Breast epithelium (tissue), 4 donors: ENCODE data around the gene C2CD3. TPM values are rescaled to one million over a fixed set of nuclear protein-coding genes. Genes with fewer than 3 reads are reported as not detected.
A peak's percentile ranks its signal among the peaks of the same experiment; 100 is the strongest.

Experiments used
- DNase-seq, 2 donors: peaks; one replicate each; pipeline ENCODE4 v3.0.0-alpha.2; 2019; ENCODE audit warnings: low spot score in 2 of 2
- H3K27ac ChIP-seq, 2 donors: fragments of 200-600 bp; sonication (generic) in 1 of 2; one replicate each; pipeline ENCODE4 v1.5.1; 2016 to 2019; ENCODE audit warnings: mild to moderate bottlenecking in 1 of 2
- H3K27me3 ChIP-seq, 2 donors: fragments of 200-600 bp; sonication (generic) in 1 of 2; one replicate each; pipeline versions ENCODE4 v1.5.1 to v1.6.0; 2017 to 2019; ENCODE audit warnings: control low read depth in 1 of 2, mild to moderate bottlenecking in 1 of 2
- H3K36me3 ChIP-seq: fragments of 200-600 bp; one replicate; pipeline ENCODE4 v1.5.1; 2019
- H3K4me1 ChIP-seq, 2 donors: fragments of 200-600 bp; sonication (generic); one replicate each; pipeline ENCODE4 v1.5.1; 2016 to 2019; ENCODE audit warnings: control low read depth in 1 of 2
- H3K4me3 ChIP-seq, 3 donors: fragments of 200-600 bp; sonication (generic); 1 replicate in 2 of 3; 2 replicates in 1 of 3; pipeline ENCODE4 v1.5.1; 2016 to 2019; ENCODE audit warnings: mild to moderate bottlenecking in 3 of 3, moderate library complexity in 2 of 3
- H3K9me3 ChIP-seq, 2 donors: fragments of 200-600 bp; sonication (generic) in 1 of 2; one replicate each; pipeline ENCODE4 v1.5.1; 2016 to 2019; ENCODE audit warnings: control low read depth in 1 of 2
- CTCF ChIP-seq, 3 donors: fragments of 450-650 bp; IDR thresholded peaks; one replicate each; pipeline ENCODE4 v1.5.1; 2016 to 2017; ENCODE audit warnings: antibody characterized with exemption in 3 of 3, mild to moderate bottlenecking in 3 of 3, moderate library complexity in 3 of 3
- POLR2A ChIP-seq: fragments of 450-650 bp; IDR thresholded peaks from one replicate; pipeline ENCODE4 v1.6.1; 2016; ENCODE audit warnings: antibody characterized with exemption, mild to moderate bottlenecking, moderate library complexity
- POLR2AphosphoS5 ChIP-seq, 3 donors: sonication (generic); formaldehyde crosslinking; IDR thresholded peaks; one replicate each; pipeline ENCODE4 v1.6.1; 2017; ENCODE audit warnings: antibody characterized with exemption in 3 of 3
- intact Hi-C: fragments of 100-400 bp; cut with DNase I; formaldehyde crosslinking; loops from one replicate; pipeline ENCODE4 v1.15.1; 2023; ENCODE audit warnings: low total_unique reads
- total RNA-seq, 3 donors: library from RNA; depleted of rRNA; stranded (reverse); fragments of >200 nt; gene quantifications; one replicate each; pipeline ENCODE4 v1.1.0, GENCODE V29; 2016

C2CD3 gene
- total RNA-seq, 3 donors from 2014 or later, result 17.4 to 44.5 (median 37.4) TPM

DNA sequence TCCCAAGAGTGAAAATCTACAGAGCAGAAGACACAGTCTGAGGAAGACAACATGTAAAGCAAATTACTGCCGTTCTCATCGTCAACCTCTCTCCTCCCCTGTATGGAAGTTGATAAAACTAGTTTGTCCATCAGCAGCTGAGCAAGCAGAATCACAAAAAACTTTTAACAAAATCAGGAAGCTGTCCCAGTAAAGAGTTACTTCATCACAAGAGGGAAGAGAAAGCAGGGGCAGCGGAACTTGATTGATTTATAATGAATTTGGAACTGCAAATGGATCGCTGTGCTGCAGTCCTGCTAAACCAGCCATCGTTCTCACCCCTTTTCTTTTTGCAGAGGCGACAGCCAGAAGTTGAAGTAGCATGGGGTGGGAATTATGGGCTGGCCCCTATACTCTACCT is 148.3 kb downstream of the C2CD3 start:
- no peaks in the 10 kb centered on the region for H3K36me3 ChIP-seq
- peaks cover 5 to 18% of the 10 kb centered on the region in 2 donors for H3K4me1 ChIP-seq
- H3K27me3 ChIP-seq, result no peaks in the 10 kb centered on the region
- H3K9me3 ChIP-seq, result no peaks in the 10 kb centered on the region
- TF ChIP-seq POLR2A, result no peak
- no peak for TF ChIP-seq CTCF (IDR thresholded peaks at IDR 0.05)
- no peak for TF ChIP-seq POLR2AphosphoS5 (IDR thresholded peaks at IDR 0.05)
- no peak overlapping the region for H3K27ac ChIP-seq
- no peak for DNase-seq
- no peak overlapping the region for H3K4me3 ChIP-seq
- intact Hi-C loops, result no loop called here

- no peak for DNase-seq
- H3K27me3 ChIP-seq, result no peaks in the 10 kb centered on the region
- H3K27ac ChIP-seq, result no peak overlapping the region
- intact Hi-C loops, result no loop called here
- no peak for TF ChIP-seq POLR2A
- no peak for TF ChIP-seq CTCF (IDR thresholded peaks at IDR 0.05)
- TF ChIP-seq POLR2AphosphoS5 (IDR thresholded peaks at IDR 0.05), result no peak
- H3K4me3 ChIP-seq, result no peak overlapping the region
- no peaks in the 10 kb centered on the region for H3K36me3 ChIP-seq
- peaks cover 5 to 18% of the 10 kb centered on the region in 2 donors for H3K4me1 ChIP-seq
- no peaks in the 10 kb centered on the region for H3K9me3 ChIP-seq
Measured at GRCh38 chr11:74021998-74022397, 148.8 kb downstream of the C2CD3 start.

GRCh38 chr11:74020539-74020938 is 150.3 kb downstream of the C2CD3 start:
- Histone ChIP-seq H3K4me1 (peaks cover 5 to 18% of the 10 kb centered on the region in 2 donors), H3K36me3 (no peaks in the 10 kb centered on the region), H3K27me3 (no peaks in the 10 kb centered on the region), H3K9me3 (no peaks in the 10 kb centered on the region), H3K27ac (peak overlapping the region; percentile 88 to 89), H3K4me3 (no peak overlapping the region)
- DNase-seq, result no peak
- TF ChIP-seq CTCF (IDR thresholded peaks at IDR 0.05) (no peak), POLR2A (no peak), POLR2AphosphoS5 (IDR thresholded peaks at IDR 0.05) (no peak)
- intact Hi-C loops, result no loop called here

GRCh38 chr11:74019860-74020259 is 150.9 kb downstream of the C2CD3 start:
- peak overlapping the region; percentile 88 to 89 for H3K27ac ChIP-seq
- no peaks in the 10 kb centered on the region for H3K9me3 ChIP-seq
- no peak for TF ChIP-seq CTCF (IDR thresholded peaks at IDR 0.05)
- no peak for TF ChIP-seq POLR2A
- no peak for TF ChIP-seq POLR2AphosphoS5 (IDR thresholded peaks at IDR 0.05)
- intact Hi-C loops, result no loop called here
- H3K4me1 ChIP-seq, result peaks cover 5 to 18% of the 10 kb centered on the region in 2 donors
- H3K27me3 ChIP-seq, result no peaks in the 10 kb centered on the region
- H3K4me3 ChIP-seq, result no peak overlapping the region
- H3K36me3 ChIP-seq, result no peaks in the 10 kb centered on the region
- peak in 1 of 2 donors; percentile 73 for DNase-seq

GRCh38 chr11:74019104-74019738 is 151.6 kb downstream of the C2CD3 start:
- Histone ChIP-seq H3K27me3 (no peaks in the 10 kb centered on the region), H3K27ac (peak overlapping the region; percentile 88 to 89), H3K9me3 (no peaks in the 10 kb centered on the region), H3K4me3 (no peak overlapping the region), H3K36me3 (no peaks in the 10 kb centered on the region), H3K4me1 (peaks cover 5 to 18% of the 10 kb centered on the region in 2 donors)
- TF ChIP-seq CTCF (IDR thresholded peaks at IDR 0.05) (no peak), POLR2A (no peak), POLR2AphosphoS5 (IDR thresholded peaks at IDR 0.05) (no peak)
- DNase-seq, result no peak
- intact Hi-C loops, result no loop called here
